Renal cortical epithelial cell (primary cell): ENCODE measurements around the gene TRIM44. TPM values are rescaled to one million over a fixed set of nuclear protein-coding genes. Genes with fewer than 3 reads are reported as not detected.
A peak's percentile ranks its signal among the peaks of the same experiment; 100 is the strongest.

Experiments used
- DNase-seq: peaks from one replicate; pipeline ENCODE4 v3.0.0-alpha.2; 2011; ENCODE audit warnings: low read depth
- total RNA-seq: library from RNA; depleted of rRNA; stranded (reverse); fragments of >200 nt; gene quantifications from 2 replicates; pipeline ENCODE4 v1.2.3, GENCODE V29; 2014

TRIM44 gene
- total RNA-seq, 1 donor from 2014 or later: 24.1 TPM

- DNase-seq: no peak
Observed at GRCh38 chr11:35671396-35672127, 9.0 kb downstream of the TRIM44 start.

- DNase-seq: no peak
Observed at GRCh38 chr11:35672608-35673007, 10.0 kb downstream of the TRIM44 start.

- no peak for DNase-seq
Observed at GRCh38 chr11:35675901-35676610, 13.5 kb downstream of the TRIM44 start.

- DNase-seq: no peak
Observed at GRCh38 chr11:35676611-35676965, 14.0 kb downstream of the TRIM44 start.

- no peak for DNase-seq
Observed at GRCh38 chr11:35677904-35678303, 15.3 kb downstream of the TRIM44 start.

- DNase-seq: no peak
Observed at GRCh38 chr11:35678471-35678870, 15.9 kb downstream of the TRIM44 start.

- no peak for DNase-seq
Observed at GRCh38 chr11:35678975-35679374, 16.4 kb downstream of the TRIM44 start.

- DNase-seq: no peak
Observed at GRCh38 chr11:35680506-35680905, 17.9 kb downstream of the TRIM44 start.

- DNase-seq: no peak
Observed at GRCh38 chr11:35681163-35681767, 18.7 kb downstream of the TRIM44 start.

- peak; percentile 19 for DNase-seq
Observed at GRCh38 chr11:35682230-35683173, 19.9 kb downstream of the TRIM44 start.

GRCh38 chr11:35683728-35684339, 21.3 kb downstream of the TRIM44 start:
- DNase-seq: peak; percentile 43

GRCh38 chr11:35688023-35688422, 25.4 kb downstream of the TRIM44 start:
- DNase-seq: peak; percentile 42

- DNase-seq: no peak
Observed at GRCh38 chr11:35689081-35689996, 26.8 kb downstream of the TRIM44 start.

- no peak for DNase-seq
Observed at GRCh38 chr11:35702126-35702525, 39.6 kb downstream of the TRIM44 start.

GRCh38 chr11:35709376-35709775, 46.8 kb downstream of the TRIM44 start:
- DNase-seq: no peak

GRCh38 chr11:35711173-35711910, 48.8 kb downstream of the TRIM44 start:
- no peak for DNase-seq

GRCh38 chr11:35711924-35712323, 49.3 kb downstream of the TRIM44 start:
- no peak for DNase-seq

GRCh38 chr11:35712533-35712932, 50.0 kb downstream of the TRIM44 start:
- DNase-seq: no peak

GRCh38 chr11:35714882-35715627, 52.5 kb downstream of the TRIM44 start:
- DNase-seq: peak; percentile 68
